RWPE2 (cell line): ENCODE measurements around the gene FBXO45.
"Not testable (repeated sequence)": the region's sequence is repeated elsewhere in the genome, so short reads cannot be mapped to it uniquely, and the experiment has no call there.

Experiments used
- ATAC-seq: fragments of 200-7000 bp; cut with Tn5 transposase; 3 replicates; pipeline ENCODE4 v1.9.1; 2021; ENCODE audit warnings: low read depth
- DNase-seq: peaks from one replicate; pipeline ENCODE4 v3.0.0-alpha.2; 2020; ENCODE audit warnings: low spot score
- H3K27ac ChIP-seq: fragments of 450-650 bp; 2 replicates; pipeline ENCODE4 v1.5.1; 2017; ENCODE audit warnings: mild to moderate bottlenecking; ENCODE audit not compliant: poor library complexity, severe bottlenecking
- H3K27me3 ChIP-seq: fragments of 250-450 bp; sonication (Bioruptor Pico); 2 replicates; pipeline ENCODE4 v1.5.1; 2021; ENCODE audit warnings: mild to moderate bottlenecking, moderate library complexity; ENCODE audit not compliant: insufficient read depth, poor library complexity, severe bottlenecking
- H3K36me3 ChIP-seq: fragments of 250-450 bp; sonication (Bioruptor Pico); 2 replicates; pipeline ENCODE4 v1.5.1; 2020; ENCODE audit warnings: low read depth, mild to moderate bottlenecking, moderate library complexity
- H3K4me1 ChIP-seq: fragments of 250-450 bp; sonication (Bioruptor Pico); 2 replicates; pipeline ENCODE4 v1.5.1; 2021; ENCODE audit warnings: mild to moderate bottlenecking, moderate library complexity; ENCODE audit not compliant: insufficient read depth, poor library complexity, severe bottlenecking
- H3K4me3 ChIP-seq: fragments of 250-450 bp; sonication (Bioruptor Pico); 2 replicates; pipeline ENCODE4 v1.5.1; 2021; ENCODE audit warnings: mild to moderate bottlenecking, moderate library complexity; ENCODE audit not compliant: severe bottlenecking
- H3K9me3 ChIP-seq: fragments of 250-450 bp; sonication (Bioruptor Pico); 2 replicates; pipeline ENCODE4 v1.5.1; 2021; ENCODE audit warnings: mild to moderate bottlenecking, moderate library complexity; ENCODE audit not compliant: severe bottlenecking
- CTCF ChIP-seq: fragments of 450-650 bp; IDR thresholded peaks from one replicate; pipeline ENCODE4 v1.5.1; 2017; ENCODE audit warnings: mild to moderate bottlenecking, moderate library complexity; ENCODE audit not compliant: poor library complexity, severe bottlenecking

The FBXO45 gene

GRCh38 chr3:196611761-196612483, 43.5 kb downstream of the FBXO45 start:
- Histone ChIP-seq H3K27me3 (no peaks in the 10 kb centered on the region), H3K27ac (peak overlapping the region; percentile 23), H3K36me3 (no peaks in the 10 kb centered on the region), H3K4me3 (no peak overlapping the region), H3K4me1 (peaks cover 9% of the 10 kb centered on the region), H3K9me3 (no peaks in the 10 kb centered on the region)
- ATAC-seq (no peak), DNase-seq (no peak)
- TF ChIP-seq CTCF = no peak

DNA sequence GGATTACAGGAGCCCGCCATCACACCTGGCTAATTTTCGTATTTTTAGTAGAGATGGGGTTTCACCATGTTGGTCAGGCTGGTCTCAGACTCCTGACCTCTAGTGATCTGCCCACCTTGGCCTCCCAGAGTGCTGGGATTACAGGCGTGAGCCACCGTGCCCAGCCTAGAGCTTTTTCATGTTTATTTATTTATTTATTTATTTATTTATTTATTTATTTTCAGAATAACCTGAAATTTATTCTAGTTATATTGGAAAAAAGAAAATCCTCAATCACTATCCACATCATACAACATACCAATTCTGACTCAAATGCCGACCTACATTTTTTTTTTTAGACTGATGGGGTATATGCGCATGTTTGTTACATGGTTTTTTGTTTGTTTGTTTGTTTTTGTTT, 46.8 kb downstream of the FBXO45 start:
- ATAC-seq = not testable (repeated sequence)

DNA sequence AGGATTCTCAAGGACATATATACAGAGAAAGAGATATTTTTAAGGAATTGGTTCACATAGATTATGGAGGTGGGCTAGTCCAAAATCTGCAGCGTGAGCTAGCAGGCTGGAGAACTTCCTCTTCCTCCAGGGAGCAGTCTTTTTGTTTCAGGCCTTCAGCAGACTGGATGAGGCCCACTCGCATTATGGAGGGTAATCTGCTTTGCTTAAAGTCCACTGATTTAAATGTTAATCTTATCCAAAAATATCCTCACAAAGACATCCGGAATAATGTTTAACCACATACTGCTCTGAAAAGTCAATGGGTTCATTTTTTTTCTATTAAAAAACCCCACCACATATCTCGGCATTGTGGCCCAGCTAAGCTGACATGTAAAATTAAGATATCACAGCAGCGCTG, 48.8 kb downstream of the FBXO45 start:
- no peak for TF ChIP-seq CTCF

More for the DNA sequence above, 46.8 kb downstream of the FBXO45 start:
- H3K9me3 ChIP-seq, H3K36me3 ChIP-seq, H3K4me3 ChIP-seq, DNase-seq, H3K4me1 ChIP-seq, H3K27ac ChIP-seq, H3K27me3 ChIP-seq: not testable (repeated sequence)

GRCh38 chr3:196619223-196619622, 50.8 kb downstream of the FBXO45 start:
- no peaks in the 10 kb centered on the region for H3K27me3 ChIP-seq
- DNase-seq (no peak), ATAC-seq (no peak)
- no peak for TF ChIP-seq CTCF
- H3K4me1 ChIP-seq = no peaks in the 10 kb centered on the region
- H3K36me3 ChIP-seq = no peaks in the 10 kb centered on the region
- H3K9me3 ChIP-seq = no peaks in the 10 kb centered on the region
- no peak overlapping the region for H3K4me3 ChIP-seq
- H3K27ac ChIP-seq = no peak overlapping the region

More for the DNA sequence above, 48.8 kb downstream of the FBXO45 start:
- no peak for ATAC-seq
- Histone ChIP-seq H3K4me1 (peaks cover 8% of the 10 kb centered on the region), H3K27me3 (no peaks in the 10 kb centered on the region), H3K27ac (no peak overlapping the region), H3K4me3 (no peak overlapping the region), H3K9me3 (no peaks in the 10 kb centered on the region), H3K36me3 (no peaks in the 10 kb centered on the region)
- no peak for DNase-seq

DNA sequence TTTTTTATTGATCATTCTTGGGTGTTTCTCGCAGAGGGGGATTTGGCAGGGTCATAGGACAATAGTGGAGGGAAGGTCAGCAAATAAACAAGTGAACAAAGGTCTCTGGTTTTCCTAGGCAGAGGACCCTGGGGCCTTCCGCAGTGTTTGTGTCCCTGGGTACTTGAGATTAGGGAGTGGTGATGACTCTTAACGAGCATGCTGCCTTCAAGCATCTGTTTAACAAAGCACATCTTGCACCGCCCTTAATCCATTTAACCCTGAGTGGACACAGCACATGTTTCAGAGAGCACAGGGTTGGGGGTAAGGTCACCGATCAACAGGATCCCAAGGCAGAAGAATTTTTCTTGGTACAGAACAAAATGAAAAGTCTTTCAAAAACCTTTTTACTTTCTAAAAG, 51.2 kb downstream of the FBXO45 start:
- H3K27ac ChIP-seq, H3K4me3 ChIP-seq, H3K4me1 ChIP-seq, H3K36me3 ChIP-seq, H3K9me3 ChIP-seq, DNase-seq, ATAC-seq, H3K27me3 ChIP-seq: not testable (repeated sequence)

GRCh38 chr3:196620161-196620604, 51.7 kb downstream of the FBXO45 start:
- Histone ChIP-seq H3K9me3 (no peaks in the 10 kb centered on the region), H3K27ac (no peak overlapping the region), H3K4me3 (no peak overlapping the region), H3K27me3 (no peaks in the 10 kb centered on the region), H3K4me1 (no peaks in the 10 kb centered on the region), H3K36me3 (no peaks in the 10 kb centered on the region)
- no peak for DNase-seq
- ATAC-seq = no peak
- no peak for TF ChIP-seq CTCF
